ENCODE data around the gene EOLA2.
"Not testable (repeated sequence)": the region's sequence is repeated elsewhere in the genome, so short reads cannot be mapped to it uniquely, and the experiment has no call there.

Gene EOLA2

DNA sequence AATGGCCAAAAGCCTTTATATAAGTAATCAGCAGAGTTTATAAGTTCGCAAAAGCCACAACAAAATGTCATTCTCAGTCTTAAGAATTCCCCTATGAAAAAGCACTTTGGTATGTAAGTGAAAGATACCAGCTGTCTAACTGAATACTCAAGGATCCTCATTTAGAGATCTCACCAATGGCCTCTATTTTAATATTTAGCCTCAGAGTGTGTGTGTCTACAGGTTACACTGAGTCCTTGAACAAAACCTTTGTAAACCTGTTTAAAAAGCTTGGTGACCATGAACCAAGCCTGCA, 10.4 kb downstream of the EOLA2 start:
- not testable (repeated sequence) for DNase-seq (ENCODE audit: low read depth); H3K4me3 ChIP-seq (ENCODE audit: control insufficient read depth, low read depth, low read length)

DNA sequence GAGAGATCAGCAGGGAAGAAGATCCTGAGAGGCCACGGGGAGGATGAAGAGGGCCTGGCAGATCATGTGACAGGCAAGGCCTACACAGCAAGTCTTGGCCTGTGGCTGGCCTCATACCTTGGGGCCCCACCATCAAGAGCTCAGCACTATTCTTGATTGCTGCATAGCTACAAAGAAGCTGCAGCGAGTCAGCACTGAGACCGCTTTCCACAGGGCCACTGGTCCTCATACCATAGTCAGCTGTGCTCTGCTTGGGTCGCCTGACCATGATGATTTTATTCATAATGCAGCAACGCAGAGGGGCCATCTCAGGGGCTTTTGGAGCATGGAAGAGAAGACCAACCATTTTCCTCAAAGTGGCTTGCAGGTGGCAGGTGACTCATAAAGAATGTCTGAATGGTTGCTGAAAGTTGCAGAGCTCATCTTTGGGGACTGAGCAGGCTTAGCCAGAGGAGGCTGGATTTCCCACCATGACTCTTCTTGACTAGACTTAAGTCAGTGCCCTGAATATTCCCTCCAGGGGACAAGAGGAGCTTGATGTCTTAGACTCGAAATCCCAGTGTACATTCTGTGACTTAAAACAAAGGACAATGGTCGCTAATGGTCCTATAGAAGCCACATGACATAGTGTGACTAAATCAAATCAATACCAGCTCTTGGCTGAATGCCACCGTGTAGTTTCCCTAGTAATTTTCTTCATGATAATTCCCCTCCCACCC, 10.9 kb downstream of the EOLA2 start:
- not testable (repeated sequence) for DNase-seq (ENCODE audit: low read depth); H3K4me3 ChIP-seq (ENCODE audit: control insufficient read depth, low read depth, low read length)

DNA sequence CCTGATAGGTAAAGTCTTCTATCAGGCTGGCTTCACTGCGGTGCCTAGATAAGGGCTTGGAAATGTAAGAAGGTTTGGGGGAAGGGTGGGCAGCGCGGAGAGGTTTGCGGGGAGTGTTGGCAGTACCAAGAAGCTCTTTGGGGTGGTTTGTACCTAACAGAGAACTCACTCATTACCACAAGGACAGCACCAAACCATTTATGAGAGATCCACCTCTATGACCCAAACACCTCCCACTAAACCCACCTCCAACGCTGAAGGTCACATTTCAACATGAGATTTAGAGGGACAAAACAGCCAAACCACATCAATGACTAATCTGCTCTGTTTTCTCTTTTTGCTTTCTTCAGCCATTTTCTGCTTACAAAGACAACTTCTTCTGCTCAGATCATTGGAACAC, 13.9 kb downstream of the EOLA2 start:
- H3K4me3 ChIP-seq (ENCODE audit: control insufficient read depth, low read depth, low read length); DNase-seq (ENCODE audit: low read depth): not testable (repeated sequence)

DNA sequence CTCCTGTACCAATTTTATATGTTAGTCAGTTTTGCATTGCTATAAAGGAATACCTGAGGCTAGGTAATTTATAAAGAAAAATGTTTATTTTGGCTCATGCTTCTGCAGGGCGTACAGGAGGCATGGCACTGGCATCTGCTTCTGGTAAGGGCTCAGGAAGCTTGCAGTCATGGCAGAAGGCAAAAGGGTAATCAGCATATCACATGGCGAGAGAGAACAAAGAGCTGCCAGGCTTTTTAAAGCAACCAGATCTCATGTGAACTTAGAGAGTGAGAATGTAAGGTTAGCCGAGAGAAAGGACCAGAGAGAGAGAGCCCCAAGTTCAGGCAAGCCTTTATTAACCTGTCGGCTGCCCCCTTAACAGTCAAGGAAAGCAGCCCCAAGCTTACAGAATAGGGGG, 14.5 kb downstream of the EOLA2 start:
- H3K4me3 ChIP-seq (ENCODE audit: control insufficient read depth, low read depth, low read length); DNase-seq (ENCODE audit: low read depth): not testable (repeated sequence)

DNA sequence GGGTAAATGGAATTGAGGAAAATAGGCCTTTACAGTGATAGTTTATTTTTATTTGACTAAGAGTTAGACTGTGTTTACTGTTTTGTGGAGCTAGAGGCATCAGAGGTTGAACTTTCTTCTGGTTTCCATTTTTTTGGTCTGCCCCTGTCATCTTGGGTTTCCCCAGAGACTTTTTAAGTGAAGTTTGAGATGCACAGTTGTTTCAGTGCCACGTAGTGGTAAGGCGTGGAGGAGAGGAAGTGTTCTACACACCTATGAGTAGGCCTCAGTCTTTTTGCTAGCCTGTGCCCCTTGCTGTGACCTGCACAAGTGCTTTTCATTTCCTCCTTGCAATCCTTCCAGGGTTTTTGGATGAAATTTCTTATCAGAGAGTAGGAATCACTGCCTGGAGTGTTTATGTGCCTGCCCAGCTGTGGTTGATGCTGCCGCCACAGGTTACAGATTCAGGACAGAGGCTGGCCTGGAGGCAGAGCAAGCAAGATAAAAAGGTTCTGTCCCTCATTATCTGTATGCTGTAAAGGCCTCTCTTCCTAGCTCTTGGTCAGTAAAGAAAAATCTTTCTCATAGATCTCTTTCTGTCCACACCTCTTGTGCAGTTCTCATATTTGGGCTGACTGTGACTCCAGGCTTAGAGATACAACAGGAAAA, 21.4 kb downstream of the EOLA2 start:
- H3K4me3 ChIP-seq (ENCODE audit: control insufficient read depth, low read depth, low read length), result no peak overlapping the region
- DNase-seq (ENCODE audit: low read depth), result no peak
- TF ChIP-seq, protein P1, sequence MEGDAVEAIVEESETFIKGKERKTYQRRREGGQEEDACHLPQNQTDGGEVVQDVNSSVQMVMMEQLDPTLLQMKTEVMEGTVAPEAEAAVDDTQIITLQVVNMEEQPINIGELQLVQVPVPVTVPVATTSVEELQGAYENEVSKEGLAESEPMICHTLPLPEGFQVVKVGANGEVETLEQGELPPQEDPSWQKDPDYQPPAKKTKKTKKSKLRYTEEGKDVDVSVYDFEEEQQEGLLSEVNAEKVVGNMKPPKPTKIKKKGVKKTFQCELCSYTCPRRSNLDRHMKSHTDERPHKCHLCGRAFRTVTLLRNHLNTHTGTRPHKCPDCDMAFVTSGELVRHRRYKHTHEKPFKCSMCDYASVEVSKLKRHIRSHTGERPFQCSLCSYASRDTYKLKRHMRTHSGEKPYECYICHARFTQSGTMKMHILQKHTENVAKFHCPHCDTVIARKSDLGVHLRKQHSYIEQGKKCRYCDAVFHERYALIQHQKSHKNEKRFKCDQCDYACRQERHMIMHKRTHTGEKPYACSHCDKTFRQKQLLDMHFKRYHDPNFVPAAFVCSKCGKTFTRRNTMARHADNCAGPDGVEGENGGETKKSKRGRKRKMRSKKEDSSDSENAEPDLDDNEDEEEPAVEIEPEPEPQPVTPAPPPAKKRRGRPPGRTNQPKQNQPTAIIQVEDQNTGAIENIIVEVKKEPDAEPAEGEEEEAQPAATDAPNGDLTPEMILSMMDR (conservative IDR thresholded peaks at IDR 0.05; ENCODE audit: control insufficient read depth, insufficient read depth, low read depth, low read length), result no peak

DNA sequence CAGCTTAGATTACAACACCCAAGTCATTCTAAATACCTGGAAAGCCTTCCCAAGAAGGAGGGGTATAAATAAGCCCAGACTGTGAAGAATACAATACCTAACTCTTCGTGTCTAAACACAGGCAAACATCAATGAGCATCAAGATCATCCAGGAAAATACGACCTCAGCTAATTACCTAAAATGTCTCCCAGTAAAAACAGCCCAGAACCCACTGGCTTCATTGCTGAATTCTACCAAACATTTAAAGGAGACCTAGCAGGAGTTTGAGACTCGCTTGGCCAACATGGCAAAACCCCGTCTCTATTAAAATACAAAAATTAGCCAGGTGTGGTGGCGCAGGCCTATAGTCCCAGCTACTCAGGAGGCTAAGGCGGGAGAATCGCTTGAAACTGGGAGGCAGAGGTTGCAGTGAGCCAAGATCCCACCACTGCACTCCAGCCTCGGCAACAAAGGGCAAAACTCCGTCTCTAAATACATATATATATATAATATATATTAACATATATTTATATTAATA, 28.1 kb downstream of the EOLA2 start:
- no peak overlapping the region for H3K4me3 ChIP-seq (ENCODE audit: control insufficient read depth, low read depth, low read length)
- no peak for DNase-seq (ENCODE audit: low read depth)
- TF ChIP-seq, protein P1 (conservative IDR thresholded peaks at IDR 0.05; ENCODE audit: control insufficient read depth, insufficient read depth, low read depth, low read length), result no peak

DNA sequence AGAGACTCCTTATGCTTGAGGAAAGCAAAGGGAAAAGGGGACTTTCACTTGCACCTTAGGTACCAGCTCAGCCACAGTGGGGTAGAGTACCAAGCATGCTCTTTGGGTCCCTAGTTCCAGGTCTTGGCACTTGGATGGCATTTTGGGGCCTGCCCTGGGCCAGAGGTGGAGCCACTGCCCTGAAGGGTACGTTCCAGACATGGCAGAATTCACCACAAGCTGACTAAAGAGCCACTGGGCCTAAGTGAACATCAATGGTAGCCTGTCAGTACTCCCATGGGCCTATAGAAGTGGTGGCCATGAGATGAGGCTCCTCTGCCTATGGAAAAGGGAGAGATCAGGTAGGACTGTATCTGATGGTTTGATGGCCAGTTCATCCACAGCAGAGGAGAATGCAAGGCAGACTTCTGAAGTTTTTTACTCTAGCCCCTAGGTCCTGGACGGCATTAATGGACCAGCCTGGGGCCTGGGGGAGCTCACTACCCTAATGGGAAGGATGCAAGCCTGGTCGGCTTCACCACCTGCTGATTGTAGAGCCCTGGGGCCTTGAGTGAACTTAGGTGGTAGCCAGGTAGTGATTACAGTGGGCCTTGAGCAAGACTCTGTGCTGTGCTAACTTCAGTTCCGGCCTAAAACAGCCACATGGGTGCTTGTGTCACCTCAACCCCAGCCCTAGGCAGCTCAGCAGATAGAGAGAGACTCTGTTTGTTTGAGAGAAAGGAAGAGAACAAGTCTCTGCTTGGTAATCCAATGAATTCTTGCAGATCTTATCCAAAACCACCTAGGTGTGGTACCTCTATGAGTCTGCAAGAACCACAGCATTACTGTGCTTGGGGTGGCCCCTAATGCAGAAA, 28.7 kb downstream of the EOLA2 start:
- H3K4me3 ChIP-seq (ENCODE audit: control insufficient read depth, low read depth, low read length), result no peak overlapping the region
- no peak for DNase-seq (ENCODE audit: low read depth)
- TF ChIP-seq, protein P1 (conservative IDR thresholded peaks at IDR 0.05; ENCODE audit: control insufficient read depth, insufficient read depth, low read depth, low read length), result no peak

DNA sequence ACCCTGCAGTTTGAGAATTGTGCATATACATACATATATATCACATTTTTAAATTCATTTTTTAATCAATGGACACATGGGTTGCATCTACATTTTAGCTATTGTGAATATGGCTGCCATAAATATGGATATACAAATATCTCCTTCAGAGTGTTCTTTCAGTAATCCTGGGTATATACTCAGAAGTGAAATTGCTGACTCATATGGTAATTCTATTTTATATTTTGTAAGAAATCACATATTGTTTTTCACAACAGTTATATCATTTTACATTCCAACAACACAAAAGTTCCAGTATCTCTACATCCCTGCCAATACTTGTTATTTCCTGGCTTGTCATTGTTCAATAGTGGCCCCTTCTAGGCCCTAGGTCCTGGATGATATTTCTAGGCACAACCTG, 29.6 kb downstream of the EOLA2 start:
- H3K4me3 ChIP-seq (ENCODE audit: control insufficient read depth, low read depth, low read length), result no peak overlapping the region
- TF ChIP-seq, protein P1 (conservative IDR thresholded peaks at IDR 0.05; ENCODE audit: control insufficient read depth, insufficient read depth, low read depth, low read length), result no peak
- no peak for DNase-seq (ENCODE audit: low read depth)

Data from fibroblast of mammary gland (primary cell).